Peyer's patch (tissue), 4 donors: ENCODE data around the gene CRIP3. TPM values are rescaled to one million over a fixed set of nuclear protein-coding genes. Genes with fewer than 3 reads are reported as not detected.

ENCODE experiments used
- DNase-seq, 3 donors: peaks; one replicate each; pipeline ENCODE4 v3.0.0-alpha.2; 2017 to 2019
- H3K27ac ChIP-seq, 4 donors: fragments of 200-600 bp; sonication (generic); one replicate each; pipeline ENCODE4 v1.5.1; 2016 to 2019
- H3K27me3 ChIP-seq, 2 donors: fragments of 200-600 bp; sonication (generic); one replicate each; pipeline ENCODE4 v1.5.1; 2019
- H3K36me3 ChIP-seq, 3 donors: fragments of 200-600 bp; sonication (generic); one replicate each; pipeline ENCODE4 v1.5.1; 2016 to 2019
- H3K4me1 ChIP-seq, 4 donors: fragments of 200-600 bp; sonication (generic); one replicate each; pipeline ENCODE4 v1.5.1; 2016 to 2019
- H3K4me3 ChIP-seq, 4 donors: fragments of 200-600 bp; sonication (generic); 1 replicate in 3 of 4; 2 replicates in 1 of 4; pipeline ENCODE4 v1.5.1; 2016 to 2019; ENCODE audit warnings: mild to moderate bottlenecking in 1 of 4
- H3K9me3 ChIP-seq, 4 donors: fragments of 200-600 bp; sonication (generic); one replicate each; pipeline ENCODE4 v1.5.1; 2016 to 2019; ENCODE audit warnings: mild to moderate bottlenecking in 1 of 4
- POLR2A ChIP-seq, 2 donors: fragments of 450-650 bp; IDR thresholded peaks; one replicate each; pipeline ENCODE4 v1.5.1; 2017; ENCODE audit warnings: antibody characterized with exemption in 2 of 2, mild to moderate bottlenecking in 2 of 2, moderate library complexity in 2 of 2
- total RNA-seq, 4 donors: library from RNA; depleted of rRNA; stranded (reverse); fragments of >200 nt; gene quantifications; one replicate each; pipeline ENCODE4 v1.1.0, GENCODE V29; 2016
- TF ChIP-seq, protein P1 (sequence below), 6 experiments: fragments of 450-650 bp in 4 of 6; fragments of 200-600 bp in 2 of 6; sonication (generic) in 1 of 6; IDR thresholded peaks; one replicate each; pipeline ENCODE4 v1.5.1; 2017 to 2019; ENCODE audit warnings: antibody characterized with exemption in 6 of 6, mild to moderate bottlenecking in 3 of 6, moderate library complexity in 1 of 6

CRIP3 gene
- total RNA-seq, 4 donors from 2014 or later, result 6.8 TPM; not detected in 3

DNA sequence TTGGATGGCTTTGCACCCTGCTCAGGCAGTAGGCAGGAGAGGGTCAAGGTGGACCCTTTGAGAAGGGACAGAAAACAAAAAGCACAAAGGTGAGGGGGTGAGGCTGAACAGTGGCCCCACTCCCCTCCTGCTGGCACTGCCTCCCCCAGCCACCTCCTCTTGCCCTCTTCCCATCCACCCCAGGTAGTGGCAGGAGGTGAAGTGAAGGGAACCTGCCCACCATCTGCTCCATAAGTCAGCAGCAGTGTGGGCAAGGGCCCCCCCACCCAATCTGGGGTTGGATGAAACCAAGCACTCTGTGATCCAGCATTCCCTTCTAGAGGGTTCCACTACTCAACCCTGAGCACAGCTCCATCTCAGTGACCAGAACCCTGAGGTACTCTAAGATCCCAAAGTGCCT, 36.7 kb downstream of the CRIP3 start:
- TF ChIP-seq, protein P1, sequence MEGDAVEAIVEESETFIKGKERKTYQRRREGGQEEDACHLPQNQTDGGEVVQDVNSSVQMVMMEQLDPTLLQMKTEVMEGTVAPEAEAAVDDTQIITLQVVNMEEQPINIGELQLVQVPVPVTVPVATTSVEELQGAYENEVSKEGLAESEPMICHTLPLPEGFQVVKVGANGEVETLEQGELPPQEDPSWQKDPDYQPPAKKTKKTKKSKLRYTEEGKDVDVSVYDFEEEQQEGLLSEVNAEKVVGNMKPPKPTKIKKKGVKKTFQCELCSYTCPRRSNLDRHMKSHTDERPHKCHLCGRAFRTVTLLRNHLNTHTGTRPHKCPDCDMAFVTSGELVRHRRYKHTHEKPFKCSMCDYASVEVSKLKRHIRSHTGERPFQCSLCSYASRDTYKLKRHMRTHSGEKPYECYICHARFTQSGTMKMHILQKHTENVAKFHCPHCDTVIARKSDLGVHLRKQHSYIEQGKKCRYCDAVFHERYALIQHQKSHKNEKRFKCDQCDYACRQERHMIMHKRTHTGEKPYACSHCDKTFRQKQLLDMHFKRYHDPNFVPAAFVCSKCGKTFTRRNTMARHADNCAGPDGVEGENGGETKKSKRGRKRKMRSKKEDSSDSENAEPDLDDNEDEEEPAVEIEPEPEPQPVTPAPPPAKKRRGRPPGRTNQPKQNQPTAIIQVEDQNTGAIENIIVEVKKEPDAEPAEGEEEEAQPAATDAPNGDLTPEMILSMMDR (IDR thresholded peaks at IDR 0.05), result no peak
- TF ChIP-seq POLR2A (IDR thresholded peaks at IDR 0.05), result no peak
- Histone ChIP-seq H3K4me3 (no peak overlapping the region), H3K27me3 (no peaks in the 10 kb centered on the region), H3K9me3 (no peaks in the 10 kb centered on the region), H3K36me3 (no peaks in the 10 kb centered on the region), H3K27ac (peak overlapping the region in 2 of 4 donors; percentile 83 to 97), H3K4me1 (peaks cover 17 to 62% (median 28%) of the 10 kb centered on the region in 4 donors)
- no peak for DNase-seq

DNA sequence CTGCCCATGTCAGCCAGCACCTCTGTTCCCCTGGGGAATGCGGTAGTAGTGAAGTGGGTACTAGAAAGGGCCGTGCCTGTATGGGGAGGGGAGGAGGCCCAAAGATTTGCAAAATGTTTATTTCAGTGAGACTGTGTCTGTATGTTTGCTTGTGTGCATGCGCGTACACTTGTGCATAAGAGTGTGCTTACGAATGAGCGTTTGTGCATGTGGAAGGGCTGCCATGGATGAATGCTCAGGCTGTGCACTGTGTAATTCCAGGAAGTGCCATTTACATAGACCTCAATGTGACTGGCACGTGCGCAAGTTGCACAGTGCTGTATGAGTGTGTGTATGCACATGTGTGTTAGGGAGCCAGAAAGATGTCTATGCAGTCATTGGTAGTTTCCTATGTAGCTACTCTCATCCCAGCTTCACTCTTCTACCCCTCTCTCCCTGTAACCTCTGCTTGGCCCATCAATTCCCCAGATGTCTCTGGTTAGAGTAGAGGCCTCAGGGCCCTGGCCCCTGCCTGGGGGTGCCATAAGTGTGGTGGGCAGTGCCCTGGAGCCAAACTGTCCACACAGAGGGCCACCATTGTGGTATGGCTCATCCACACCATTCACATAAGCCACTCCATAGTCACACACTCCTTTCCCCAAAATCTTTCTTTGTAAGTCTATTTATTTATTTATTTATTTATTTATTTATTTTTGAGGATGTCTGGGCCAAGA, 37.4 kb downstream of the CRIP3 start:
- Histone ChIP-seq H3K4me1 (peaks cover 17 to 56% (median 25%) of the 10 kb centered on the region in 4 donors), H3K9me3 (no peaks in the 10 kb centered on the region)
- peak in 2 of 3 donors; percentile 66 to 76 for DNase-seq

DNA sequence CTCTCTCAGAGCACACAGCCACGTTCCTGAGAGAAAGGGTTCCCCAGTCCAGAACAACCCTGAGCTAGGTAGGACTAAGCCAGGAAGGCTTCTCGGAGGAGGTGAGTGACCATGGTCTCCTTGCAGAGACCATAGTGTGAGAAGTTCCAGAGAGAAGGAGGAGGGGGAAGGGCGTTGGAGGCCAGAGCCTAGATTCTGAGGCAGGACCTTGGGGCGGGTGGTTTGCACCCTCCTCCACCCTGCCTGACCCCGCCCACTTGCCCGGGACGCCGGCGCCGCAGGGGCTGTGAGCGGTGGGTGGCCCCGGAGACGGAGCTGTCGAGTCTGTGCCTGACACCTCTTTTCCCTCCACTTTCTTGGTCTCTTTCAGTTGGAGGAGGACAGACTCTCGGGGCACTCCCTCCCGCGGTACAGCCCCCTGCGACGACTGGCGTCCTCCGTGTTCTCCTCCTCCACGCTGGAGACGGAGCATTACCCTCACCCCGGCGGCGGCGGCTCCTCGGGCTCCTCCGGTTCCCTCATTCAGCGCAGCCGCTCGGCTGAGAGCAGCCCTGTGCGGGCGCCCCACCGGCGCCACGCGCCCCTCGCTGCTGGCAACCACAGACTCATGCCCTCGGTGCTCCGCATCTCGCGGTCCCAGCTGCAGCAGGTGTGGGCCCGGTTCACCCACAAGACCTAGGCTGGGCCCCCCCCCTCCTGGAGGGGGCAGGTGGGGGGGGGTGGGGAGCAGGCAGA, 39.2 kb downstream of the CRIP3 start:
- no peaks in the 10 kb centered on the region for H3K27me3 ChIP-seq
- peaks cover 12 to 46% (median 16%) of the 10 kb centered on the region in 4 donors for H3K4me1 ChIP-seq
- no peaks in the 10 kb centered on the region for H3K36me3 ChIP-seq
- TF ChIP-seq, protein P1 (IDR thresholded peaks at IDR 0.05), result no peak
- peak; percentile 26 to 71 for TF ChIP-seq POLR2A (IDR thresholded peaks at IDR 0.05)
- peak overlapping the region; percentile 49 to 97 (median 78) for H3K27ac ChIP-seq
- H3K4me3 ChIP-seq, result peak overlapping the region; percentile 21 to 53 (median 39)
- no peaks in the 10 kb centered on the region for H3K9me3 ChIP-seq
- DNase-seq, result peak; percentile 31 to 85 (median 81)

More for the DNA sequence above, 37.4 kb downstream of the CRIP3 start:
- Histone ChIP-seq H3K27me3 (no peaks in the 10 kb centered on the region), H3K4me3 (peak overlapping the region in 1 of 4 donors; percentile 10), H3K27ac (peak overlapping the region in 3 of 4 donors; percentile 73 to 97 (median 83)), H3K36me3 (no peaks in the 10 kb centered on the region)
- no peak for TF ChIP-seq POLR2A (IDR thresholded peaks at IDR 0.05)
- TF ChIP-seq, protein P1 (IDR thresholded peaks at IDR 0.05), result no peak

DNA sequence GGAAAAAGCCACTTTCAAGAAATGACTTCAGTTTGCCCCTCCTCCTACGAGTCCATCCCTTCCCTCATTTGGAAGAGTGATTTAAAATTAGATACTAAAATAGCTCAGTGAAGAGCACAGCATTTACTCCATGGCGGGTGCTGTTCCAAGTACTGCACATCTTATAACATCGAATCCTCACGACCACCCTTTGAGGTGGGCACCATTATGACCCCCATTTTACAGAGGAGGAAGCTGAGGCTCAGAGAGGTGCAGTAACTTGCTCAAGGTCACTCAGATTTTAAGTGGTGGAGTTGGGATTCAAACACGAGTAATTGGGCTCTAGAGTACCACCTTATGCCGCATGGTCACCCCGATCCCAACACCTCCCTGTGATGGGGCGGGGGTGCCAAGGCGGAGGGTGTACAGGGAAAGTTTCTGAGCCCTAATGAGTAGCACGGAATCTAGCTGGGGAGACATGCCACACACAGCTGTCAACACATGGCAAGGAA, 39.8 kb downstream of the CRIP3 start:
- no peak for TF ChIP-seq POLR2A (IDR thresholded peaks at IDR 0.05)
- TF ChIP-seq, protein P1 (IDR thresholded peaks at IDR 0.05), result no peak
- peak overlapping the region in 1 of 4 donors; percentile 53 for H3K4me3 ChIP-seq
- H3K4me1 ChIP-seq, result peaks cover 12 to 46% (median 16%) of the 10 kb centered on the region in 4 donors
- H3K27ac ChIP-seq, result peak overlapping the region in 3 of 4 donors; percentile 73 to 97 (median 83)
- H3K9me3 ChIP-seq, result no peaks in the 10 kb centered on the region
- no peaks in the 10 kb centered on the region for H3K27me3 ChIP-seq
- no peaks in the 10 kb centered on the region for H3K36me3 ChIP-seq
- no peak for DNase-seq

DNA sequence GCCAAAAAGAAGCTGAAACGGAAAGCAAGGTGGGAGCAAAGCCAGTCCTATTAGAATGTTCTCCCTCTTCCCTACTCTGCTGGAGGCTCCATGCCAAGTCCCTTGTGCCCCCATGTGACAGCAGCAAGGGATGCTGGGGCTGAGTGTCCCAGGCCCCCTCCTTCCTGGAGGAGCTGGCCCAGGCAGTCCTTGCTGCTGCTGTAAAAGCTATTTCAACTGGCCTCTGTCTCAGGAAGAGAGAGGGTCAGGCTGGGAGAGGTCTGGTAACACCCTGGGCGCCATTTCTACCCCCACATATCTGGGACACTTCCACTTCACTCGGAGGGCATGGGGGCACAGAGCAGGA, 40.3 kb downstream of the CRIP3 start:
- Histone ChIP-seq H3K9me3 (no peaks in the 10 kb centered on the region), H3K27ac (peak overlapping the region in 2 of 4 donors; percentile 83 to 97), H3K4me1 (peaks cover 12 to 46% (median 16%) of the 10 kb centered on the region in 4 donors), H3K4me3 (no peak overlapping the region), H3K27me3 (no peaks in the 10 kb centered on the region), H3K36me3 (no peaks in the 10 kb centered on the region)
- TF ChIP-seq, protein P1 (IDR thresholded peaks at IDR 0.05), result no peak
- no peak for TF ChIP-seq POLR2A (IDR thresholded peaks at IDR 0.05)
- DNase-seq, result no peak
